Measurements from ENCODE around the gene TMSB4X.
"Not testable (repeated sequence)": the region's sequence is repeated elsewhere in the genome, so short reads cannot be mapped to it uniquely, and the experiment has no call there.

TMSB4X gene

GRCh38 chrX:12976819-12977732, 2.2 kb downstream of the TMSB4X start:
- not testable (repeated sequence) for DNase-seq

GRCh38 chrX:12977761-12978204, 2.9 kb downstream of the TMSB4X start:
- DNase-seq: no peak

DNA sequence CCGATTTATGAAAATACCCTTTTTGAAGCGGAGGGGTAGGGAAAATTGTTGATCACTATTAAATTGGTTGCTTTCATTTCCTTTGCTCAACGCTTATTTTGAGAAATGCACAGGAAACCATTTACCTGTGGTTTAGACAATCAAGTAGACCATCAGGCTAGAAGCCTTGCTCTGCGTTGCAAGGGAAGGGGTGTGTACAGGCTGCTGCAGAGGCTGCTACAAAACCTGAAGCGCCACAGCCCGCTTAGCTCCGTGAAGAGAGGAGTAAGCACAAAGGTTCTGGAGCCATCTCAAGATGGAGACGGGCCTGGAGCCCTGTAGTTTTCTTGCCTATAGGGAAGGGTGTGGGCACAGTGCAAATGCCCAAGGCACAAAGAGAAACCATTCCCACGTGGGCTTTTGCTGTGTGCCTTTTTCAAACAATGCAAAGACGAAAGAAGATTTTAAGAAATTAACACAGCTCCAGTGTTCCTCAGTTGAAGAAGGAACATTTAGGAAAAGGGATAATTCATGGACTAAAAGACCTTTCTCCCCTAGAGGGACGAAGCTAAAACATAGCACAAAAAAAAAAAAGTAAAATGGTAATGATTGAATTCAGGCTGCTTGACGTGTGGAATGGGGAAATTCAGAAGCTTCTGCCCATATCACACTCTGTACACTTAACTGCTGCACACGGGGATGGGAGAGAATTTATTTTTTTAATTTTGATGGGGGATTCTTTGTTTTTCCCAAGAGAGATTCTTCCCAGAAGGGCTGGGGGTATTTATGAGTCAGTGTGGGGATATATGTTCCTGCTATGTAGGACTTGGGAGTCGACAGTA, 3.5 kb downstream of the TMSB4X start:
- DNase-seq: peak; percentile 75

GRCh38 chrX:12979026-12979607, 4.2 kb downstream of the TMSB4X start:
- DNase-seq: no peak

GRCh38 chrX:12979616-12980015, 4.7 kb downstream of the TMSB4X start:
- DNase-seq: no peak

DNA sequence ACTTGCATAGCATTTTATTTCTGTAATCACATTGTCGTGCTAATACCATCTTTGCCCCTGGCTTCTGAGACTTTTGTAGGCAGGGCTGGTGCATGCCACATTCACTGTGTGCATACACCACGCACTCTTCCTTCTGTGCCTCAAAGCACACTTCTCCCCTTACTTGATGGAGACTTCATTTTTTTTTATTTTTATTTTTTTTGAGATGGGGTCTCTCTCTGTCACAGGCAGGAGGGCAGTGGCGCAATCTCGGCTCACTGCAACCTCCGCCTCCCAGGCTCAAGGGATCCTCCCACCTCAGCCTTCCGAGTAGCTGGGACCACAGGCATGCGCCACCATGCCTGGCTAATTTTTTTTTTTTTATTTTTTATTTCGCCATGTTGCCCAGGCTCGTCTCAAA, 5.1 kb downstream of the TMSB4X start:
- DNase-seq: not testable (repeated sequence)

DNA sequence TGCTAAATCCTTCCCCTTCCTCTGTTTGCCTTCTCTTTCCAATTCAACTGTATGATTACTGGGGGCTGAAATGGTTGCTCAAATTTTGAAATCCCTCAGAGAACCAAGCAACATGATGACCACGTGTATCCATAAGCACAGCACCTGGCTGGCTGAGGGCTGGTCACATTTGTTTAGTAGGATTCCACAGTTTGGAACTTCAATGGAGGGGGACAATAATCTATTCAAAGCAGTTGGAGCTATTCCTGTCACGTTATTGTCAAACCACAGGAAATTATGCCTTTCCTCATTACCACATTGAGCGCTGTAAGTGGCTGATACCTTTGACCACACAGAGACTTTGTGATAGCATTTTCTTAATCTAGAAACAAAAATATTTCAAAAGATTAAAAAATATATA, 7.0 kb downstream of the TMSB4X start:
- DNase-seq: no peak

GRCh38 chrX:12984603-12985319, 9.9 kb downstream of the TMSB4X start:
- DNase-seq: no peak

- no peak for DNase-seq
Observed at GRCh38 chrX:12985331-12985730, 10.4 kb downstream of the TMSB4X start.

GRCh38 chrX:12986164-12986779, 11.4 kb downstream of the TMSB4X start:
- DNase-seq: no peak

DNA sequence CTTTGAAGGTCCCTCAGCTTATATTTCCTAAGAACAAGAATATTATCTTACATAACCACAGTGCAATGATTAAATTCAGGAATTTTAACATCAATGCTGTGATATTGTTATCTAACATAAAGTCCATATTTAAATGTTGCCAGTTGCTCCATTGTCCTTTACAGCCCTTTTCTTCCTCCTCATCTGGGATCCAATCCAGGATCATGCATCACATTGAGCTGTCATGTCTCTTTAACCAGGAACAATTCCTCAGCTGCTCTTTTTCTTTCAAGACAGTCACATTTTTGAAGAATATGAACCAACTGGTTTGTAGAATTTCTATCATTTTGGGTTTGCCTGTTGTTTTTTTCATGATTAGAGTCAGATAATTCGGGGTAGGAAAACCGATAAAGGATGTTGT, 12.0 kb downstream of the TMSB4X start:
- DNase-seq: no peak

- no peak for DNase-seq
Observed at GRCh38 chrX:12987340-12987739, 12.4 kb downstream of the TMSB4X start.

DNA sequence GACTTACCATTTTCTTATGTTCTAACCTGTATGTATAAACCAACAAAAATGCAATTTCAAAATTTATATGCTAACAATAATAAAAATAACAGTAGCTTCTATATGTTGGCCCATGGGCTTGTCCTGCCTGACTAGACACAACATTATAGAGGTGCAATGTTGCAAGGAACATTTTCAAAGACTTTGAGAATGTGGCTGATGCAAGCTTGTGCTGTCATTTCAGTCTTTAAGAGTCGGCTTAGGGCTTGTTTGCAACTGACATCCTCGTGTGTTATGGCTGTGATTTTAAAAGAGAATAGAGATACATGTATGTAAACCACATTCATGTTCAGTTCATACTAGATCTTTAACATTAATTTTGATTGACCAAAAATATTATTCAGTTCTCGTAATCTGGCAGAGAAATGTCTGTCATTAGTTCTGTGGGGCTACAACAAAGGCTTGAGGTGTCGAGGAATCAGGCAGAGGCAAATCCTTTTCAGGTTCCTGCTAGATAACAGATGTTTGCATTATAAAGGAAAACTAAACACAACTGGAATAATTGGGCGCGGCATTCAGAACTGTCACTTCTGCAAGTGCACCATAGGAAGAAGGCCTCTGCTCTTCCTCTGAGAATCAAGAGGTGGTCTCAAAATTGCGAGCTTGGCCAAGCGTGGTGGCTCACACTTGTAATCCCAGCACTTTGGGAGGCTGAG, 13.1 kb downstream of the TMSB4X start:
- no peak for DNase-seq

- DNase-seq: no peak
Observed at GRCh38 chrX:12988797-12989196, 13.9 kb downstream of the TMSB4X start.

GRCh38 chrX:12989461-12989860, 14.6 kb downstream of the TMSB4X start:
- no peak for DNase-seq

DNA sequence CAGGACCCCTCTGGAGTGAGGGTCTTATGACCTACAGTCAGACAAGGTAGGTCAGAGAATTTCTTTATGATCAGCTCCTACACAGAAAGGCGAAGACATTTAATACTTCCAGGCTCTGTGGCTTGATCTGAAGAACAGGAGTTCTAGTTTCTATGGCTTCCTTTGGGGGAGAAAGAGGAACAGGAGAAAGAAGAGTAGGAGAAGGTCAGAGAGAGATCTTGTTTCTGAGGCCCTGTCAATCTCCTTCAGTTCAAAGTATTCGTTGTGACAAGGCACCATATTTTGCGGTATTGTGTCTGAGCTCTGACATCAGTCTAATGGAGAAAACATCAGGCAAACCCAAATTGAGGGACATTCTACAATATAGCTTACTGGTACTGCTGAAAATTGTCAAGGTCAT, 16.7 kb downstream of the TMSB4X start:
- DNase-seq: no peak

GRCh38 chrX:12992544-12993118, 17.7 kb downstream of the TMSB4X start:
- DNase-seq: no peak

DNA sequence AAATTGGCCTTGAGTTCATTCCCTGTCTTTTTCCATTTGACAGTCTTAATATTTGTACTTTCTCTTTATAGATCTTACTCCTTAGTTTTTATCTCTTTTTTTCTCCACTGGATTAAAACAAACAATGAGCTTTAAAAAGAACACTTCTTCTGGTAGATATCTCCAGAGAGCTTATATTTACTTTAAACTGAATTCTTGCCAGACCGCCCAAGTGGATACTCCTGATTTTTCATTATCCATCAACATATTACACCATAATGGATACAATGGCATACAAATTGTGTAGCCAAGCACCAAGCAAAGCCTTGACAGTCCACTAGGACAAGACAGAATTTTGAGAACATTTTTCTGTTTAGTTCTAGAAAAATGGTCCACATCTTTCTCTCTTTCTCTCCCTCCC, 18.9 kb downstream of the TMSB4X start:
- no peak for DNase-seq

- DNase-seq: no peak
Observed at GRCh38 chrX:12994321-12994720, 19.4 kb downstream of the TMSB4X start.

DNA sequence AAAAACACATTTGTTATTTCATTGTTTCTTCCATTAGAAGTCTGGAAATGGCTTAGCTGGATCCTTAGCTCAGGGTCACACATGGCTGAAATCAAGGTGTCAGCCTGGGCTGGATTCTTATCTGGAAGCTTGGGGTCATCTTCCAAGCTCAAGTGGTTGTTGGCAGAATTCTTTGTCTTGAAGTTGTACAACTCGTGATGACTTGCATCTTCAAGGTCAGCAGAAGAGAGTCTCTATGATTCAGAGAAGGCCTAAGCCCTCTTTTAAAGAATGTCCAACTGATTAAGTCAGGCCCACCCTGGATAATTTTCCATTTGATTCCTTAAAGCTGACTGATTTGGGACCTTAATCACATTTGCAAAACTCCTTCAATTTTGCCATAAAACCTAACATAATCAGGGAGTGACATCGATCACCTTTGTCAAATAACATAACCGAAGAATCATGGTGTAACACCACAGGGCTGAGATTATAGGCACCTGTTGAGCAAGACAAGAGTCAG, 22.1 kb downstream of the TMSB4X start:
- no peak for DNase-seq

Measured in activated gamma-delta T cell treated with Interleukin-2 at 50 U/mL for 16 hours (primary cell).